CD4-positive, alpha-beta T cell treated with Interferon alpha-2 for 1 hour (primary cell): ENCODE results near the gene MRGPRX4.
"Not testable (repeated sequence)": the region's sequence is repeated elsewhere in the genome, so short reads cannot be mapped to it uniquely, and the experiment has no call there.

Experiments
- DNase-seq, 2 donors: peaks; one replicate each; pipeline ENCODE4 v3.0.0-alpha.2; 2020 to 2022

Gene MRGPRX4

DNA sequence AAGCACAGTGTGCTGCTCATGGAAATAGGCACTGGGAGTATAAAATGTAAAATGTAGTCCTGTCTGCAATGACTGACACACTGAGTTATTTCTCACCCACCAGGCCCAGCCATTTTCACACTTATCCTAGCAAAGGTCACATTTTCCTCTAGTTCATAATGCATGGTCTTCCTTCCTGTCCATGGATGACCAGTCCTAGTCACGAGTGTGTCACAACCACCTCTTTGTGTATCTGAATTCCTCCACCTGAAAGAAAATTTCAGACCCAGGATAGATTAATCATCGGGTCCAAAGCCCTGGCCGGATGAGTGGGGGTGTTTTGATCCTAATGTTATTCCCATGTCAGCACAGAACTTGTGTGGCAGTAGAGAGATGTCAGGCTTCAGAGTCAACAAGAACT, at the start of gene MRGPRX4:
Gene MRGPRX4 (plus strand): TSS at position 172 of the 400 bp plus-strand sequence. CDS start 420 bp downstream, outside the sequence.
- DNase-seq, result no peak

DNA sequence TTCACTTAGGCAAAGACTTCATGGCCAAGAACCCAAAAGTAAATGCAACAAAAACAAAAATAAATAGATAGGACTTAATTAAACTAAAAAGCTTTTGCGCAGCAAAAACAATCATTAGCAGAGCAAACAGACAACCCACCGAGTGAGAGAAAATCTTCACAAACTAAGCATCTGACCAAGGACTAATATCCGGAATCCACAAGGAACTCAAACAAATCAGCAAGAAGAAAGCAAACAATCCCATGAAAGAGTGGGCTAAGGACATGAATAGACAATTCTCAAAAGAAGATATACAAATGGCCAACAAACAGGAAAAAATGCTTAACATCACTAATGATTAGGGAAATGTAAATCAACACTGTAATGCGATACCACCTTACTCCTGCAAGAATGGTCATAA, 41.5 kb upstream of the MRGPRX4 start:
- not testable (repeated sequence) for DNase-seq

GRCh38 chr11:18132341-18132740, 40.3 kb upstream of the MRGPRX4 start, which contains the start of gene MRGPRX3:
TSS of gene MRGPRX3 (plus strand) at chr11:18132571. CDS start at chr11:18137203, 4,632 bp downstream.
- DNase-seq, result no peak

DNA sequence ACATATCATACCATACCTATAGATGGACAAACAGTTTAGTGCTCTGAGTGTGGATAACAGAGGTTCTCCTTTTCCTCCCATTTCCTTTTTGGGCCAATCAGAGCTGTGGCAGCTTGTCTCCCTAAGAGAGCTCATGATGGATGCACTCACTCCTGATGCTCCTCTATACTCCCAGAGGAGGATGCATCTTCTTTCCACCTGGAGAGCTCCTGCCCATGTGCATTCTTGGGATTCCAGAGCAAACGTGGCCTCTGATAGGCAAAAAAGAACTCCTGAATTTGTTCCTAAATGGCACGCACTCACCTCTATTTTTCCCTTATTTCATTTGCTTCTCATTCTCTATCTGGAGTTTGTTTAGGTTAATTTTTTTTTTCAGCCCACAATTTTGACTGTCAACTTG, 37.3 kb upstream of the MRGPRX4 start:
- DNase-seq, result no peak

GRCh38 chr11:18137186-18137800, 35.3 kb upstream of the MRGPRX4 start:
- DNase-seq, result no peak

- DNase-seq, result no peak
Measured at GRCh38 chr11:18140145-18140544, 32.5 kb upstream of the MRGPRX4 start.

DNA sequence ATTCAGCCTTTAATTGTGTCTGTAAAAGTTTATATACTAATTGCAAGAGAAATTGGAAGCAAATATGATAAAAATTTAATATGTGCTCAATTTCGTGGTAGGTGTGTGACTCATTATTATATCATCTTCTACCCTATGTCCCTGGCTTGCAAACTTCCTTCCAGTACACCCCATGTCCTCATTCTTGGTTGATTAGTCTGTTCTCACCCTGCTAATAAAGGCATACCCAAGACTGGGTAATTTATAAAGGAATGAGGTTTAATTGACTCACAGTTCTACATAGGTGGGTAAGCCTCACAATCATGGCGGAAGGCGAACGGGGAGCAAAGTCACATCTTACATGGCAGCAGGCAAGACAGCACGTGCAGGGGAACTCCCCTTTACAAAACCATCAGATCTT, 28.4 kb upstream of the MRGPRX4 start:
- no peak for DNase-seq

DNA sequence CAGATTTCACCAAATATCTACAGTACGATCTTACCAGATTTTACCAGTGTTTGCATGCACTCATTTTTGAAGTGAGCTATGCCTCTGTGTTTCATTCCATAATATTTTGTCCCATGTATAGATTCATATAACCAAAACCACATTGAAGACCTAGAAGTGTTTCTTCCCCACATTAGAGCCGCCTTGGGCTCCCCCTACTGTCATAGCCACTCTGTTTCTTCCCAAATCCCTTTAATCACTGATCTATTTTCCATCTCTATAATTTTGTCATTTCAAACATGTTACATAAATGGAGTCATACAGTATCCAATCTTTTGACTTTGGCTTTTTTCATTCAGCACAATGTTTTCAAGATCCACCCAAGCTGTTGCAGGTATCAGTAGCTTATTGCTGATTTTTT, 27.6 kb upstream of the MRGPRX4 start:
- DNase-seq, result no peak

GRCh38 chr11:18145837-18146236, 26.8 kb upstream of the MRGPRX4 start:
- DNase-seq, result no peak

DNA sequence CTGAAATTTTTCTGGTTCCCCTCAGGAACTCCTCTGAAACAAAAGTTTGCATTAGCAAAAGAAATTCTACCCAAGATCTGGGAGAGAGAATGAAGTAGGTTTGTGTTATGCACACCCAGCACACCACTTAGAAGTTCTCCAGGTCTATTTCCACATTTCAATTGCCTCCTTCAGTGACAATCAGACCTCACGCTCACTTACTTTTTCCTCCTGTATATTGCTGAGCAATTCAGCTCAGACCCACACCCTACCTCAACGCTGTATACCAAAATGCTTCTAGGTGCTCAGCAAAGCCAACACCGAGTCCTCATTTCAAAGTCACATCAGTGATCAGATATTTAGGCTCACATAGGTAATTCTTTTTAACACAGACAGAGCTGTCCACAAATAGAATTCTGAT, 21.1 kb upstream of the MRGPRX4 start:
- DNase-seq, result no peak

- DNase-seq, result no peak
Measured at GRCh38 chr11:18168372-18168771, 4.3 kb upstream of the MRGPRX4 start.

DNA sequence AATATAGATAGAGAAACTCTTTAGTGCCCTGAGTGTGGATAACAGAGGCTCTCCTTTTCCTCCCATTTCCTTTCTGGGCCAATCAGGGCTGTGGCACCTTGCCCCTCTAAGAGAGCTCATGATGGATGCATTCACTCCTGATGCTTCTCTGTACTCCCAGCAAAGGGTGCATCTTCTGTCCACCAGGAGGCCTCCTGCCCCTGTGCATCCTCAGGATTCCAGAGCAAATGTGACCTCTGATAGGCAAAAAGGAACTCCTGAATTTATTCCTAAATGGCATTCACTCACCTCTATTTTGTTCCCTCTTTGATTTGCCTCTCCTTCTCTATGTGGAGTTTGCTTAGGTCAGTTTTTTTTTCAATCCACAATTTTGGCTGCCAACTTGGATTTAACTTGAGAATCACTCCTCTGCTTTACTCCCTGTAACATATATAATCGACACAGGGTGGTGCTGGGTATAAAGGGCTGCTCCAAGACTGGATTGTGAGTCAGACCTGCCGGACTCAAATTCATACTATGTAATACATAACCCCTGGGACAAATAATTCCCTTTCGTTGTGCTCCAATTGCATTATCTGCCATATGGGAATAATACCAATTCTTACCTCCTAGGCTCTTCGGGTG, 1.1 kb upstream of the MRGPRX4 start:
- no peak for DNase-seq

GRCh38 chr11:18173225-18173866, 709 bp downstream of the MRGPRX4 start:
- DNase-seq, result no peak

DNA sequence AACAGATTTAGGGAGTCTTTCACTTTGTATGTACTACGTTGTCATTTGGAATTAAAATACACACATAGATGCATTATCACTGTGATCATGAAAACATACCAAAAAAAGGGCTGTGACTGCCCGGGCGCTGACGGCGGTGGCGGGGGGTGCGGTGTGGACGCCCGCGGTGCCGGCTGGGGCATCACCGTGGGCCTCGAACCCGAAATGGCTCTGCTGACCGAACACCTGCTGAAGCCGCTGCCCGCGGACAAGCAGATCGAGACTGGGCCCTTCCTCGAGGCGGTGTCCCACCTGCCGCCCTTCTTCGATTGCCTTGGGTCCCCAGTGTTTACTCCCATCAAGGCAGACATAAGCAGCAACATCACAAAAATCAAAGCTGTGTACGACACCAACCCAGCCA, 16.2 kb downstream of the MRGPRX4 start:
- DNase-seq, result no peak

GRCh38 chr11:18189476-18190245, 17.0 kb downstream of the MRGPRX4 start:
- not testable (repeated sequence) for DNase-seq

DNA sequence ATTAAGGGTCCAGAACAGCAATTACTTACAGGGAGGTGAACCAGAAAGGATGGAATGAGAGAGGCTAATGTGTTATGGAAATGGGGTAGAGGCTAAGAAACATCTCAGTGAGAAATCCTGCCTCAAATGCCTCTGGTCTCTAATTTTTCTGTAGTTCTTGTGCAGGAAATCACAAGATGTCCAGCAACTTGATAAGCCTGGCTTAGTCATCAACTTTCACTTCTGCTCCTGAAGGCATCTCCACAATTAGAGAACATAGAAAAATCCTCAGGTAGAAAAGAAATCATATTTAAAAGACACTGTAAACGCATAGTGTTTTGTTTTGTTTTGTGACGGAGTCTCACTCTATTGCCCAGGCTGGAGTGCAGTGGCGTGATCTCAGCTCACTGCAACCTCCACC, 18.7 kb downstream of the MRGPRX4 start:
- no peak for DNase-seq

DNA sequence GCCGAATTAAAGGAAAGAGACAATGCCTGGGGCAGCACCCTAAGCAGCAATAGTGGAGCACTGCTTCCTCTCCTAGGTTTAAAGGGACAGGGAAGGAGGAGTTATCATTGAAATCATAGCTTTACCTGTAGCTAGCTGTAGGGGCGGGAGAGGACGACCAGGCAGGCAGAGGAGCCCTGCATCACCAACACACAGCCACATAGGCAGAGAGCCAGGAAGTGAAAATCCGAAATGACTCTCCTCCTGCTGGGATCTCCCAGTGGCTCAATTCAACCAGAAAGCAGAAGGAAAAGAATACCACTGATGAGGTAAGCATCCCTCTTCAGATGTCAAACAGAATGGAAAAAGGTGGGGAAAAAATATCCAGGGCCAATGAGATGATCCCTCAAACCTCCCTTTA, 20.4 kb downstream of the MRGPRX4 start:
- no peak for DNase-seq

- DNase-seq, result no peak
Measured at GRCh38 chr11:18196532-18196931, 23.9 kb downstream of the MRGPRX4 start.

GRCh38 chr11:18197738-18198137, 25.1 kb downstream of the MRGPRX4 start:
- DNase-seq, result not testable (repeated sequence)

DNA sequence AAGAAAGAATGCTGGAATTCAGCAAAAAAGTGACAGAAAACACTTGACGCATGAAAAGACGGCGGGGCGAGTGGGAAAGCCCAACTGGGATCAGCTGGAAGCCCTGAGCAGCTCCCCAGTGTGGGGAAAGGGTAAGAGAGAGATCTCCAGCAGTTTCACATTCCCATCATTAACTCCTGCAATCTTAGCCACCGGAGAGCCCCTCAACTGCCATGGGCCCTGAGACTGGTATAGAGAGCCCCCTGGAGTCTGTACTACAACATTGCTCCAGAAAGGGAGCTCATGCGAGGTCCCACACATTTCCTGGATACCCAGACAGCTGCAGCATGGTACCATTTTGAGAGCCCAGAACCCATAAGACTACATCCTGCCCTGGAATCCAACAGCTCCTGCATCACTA, 31.1 kb downstream of the MRGPRX4 start:
- DNase-seq, result peak in 1 of 2 donors; percentile 0

- DNase-seq, result no peak
Measured at GRCh38 chr11:18204220-18204619, 31.6 kb downstream of the MRGPRX4 start.

DNA sequence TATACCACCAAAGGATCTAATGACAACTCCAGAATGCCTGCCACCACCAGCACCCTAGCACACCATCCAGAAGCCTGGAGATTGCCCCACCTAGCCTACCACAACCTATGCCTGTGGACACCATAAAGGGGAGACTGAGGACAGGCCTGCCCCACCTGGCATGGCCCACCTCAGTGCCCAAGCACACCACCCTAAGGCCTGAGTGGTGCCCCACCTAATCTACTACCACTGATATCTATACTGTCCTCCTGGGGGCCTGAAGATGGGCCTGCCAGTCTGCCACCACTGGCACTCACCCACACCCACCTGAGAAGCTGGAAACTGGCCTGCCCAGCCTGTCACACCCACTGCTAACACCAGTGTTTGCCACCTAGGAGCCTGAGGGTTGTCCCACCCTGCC, 32.1 kb downstream of the MRGPRX4 start:
- no peak for DNase-seq

- no peak for DNase-seq
Measured at GRCh38 chr11:18209058-18209457, 36.4 kb downstream of the MRGPRX4 start.
